ENCODE results near the gene PPP1R8.
A peak's percentile ranks its signal among the peaks of the same experiment; 100 is the strongest.

The PPP1R8 gene

DNA sequence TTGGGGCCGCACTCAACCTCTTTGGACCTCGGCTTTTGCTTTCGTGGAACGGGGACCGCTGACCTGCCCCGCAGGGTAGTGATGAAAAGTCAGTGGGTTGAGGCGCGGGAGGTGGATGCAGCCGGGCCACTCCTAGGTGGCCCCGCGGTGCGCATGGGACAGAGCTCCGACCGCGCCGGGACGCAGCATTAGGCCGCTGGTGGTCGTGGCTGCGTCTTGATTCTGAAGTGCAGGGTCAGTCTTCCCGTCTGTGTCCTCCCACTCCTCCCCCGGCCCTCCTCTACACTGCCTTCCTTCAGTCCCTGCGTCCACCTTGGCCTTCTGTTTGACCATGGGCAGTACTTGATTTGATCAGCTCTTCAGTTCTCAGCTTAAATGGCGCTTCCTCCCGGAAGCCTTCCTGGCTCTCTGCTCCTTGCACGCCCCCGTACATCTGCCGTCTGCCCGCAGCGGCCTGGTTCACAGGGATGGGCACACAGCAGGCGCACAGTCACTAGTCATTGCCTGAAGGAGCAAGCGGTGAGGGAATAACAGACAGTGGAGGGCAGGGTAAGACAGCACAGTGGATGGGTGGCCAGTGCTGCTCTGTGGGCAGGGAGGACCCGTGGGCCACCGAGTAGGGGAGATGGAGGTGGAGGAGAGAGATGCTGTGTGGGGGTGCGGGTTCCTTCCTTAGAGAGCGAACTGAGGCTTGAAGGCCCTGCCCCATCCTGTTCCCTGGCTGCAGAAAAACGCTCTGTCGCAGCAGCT lies 42.4 kb downstream of the PPP1R8 start:
- DNase-seq = no peak

DNA sequence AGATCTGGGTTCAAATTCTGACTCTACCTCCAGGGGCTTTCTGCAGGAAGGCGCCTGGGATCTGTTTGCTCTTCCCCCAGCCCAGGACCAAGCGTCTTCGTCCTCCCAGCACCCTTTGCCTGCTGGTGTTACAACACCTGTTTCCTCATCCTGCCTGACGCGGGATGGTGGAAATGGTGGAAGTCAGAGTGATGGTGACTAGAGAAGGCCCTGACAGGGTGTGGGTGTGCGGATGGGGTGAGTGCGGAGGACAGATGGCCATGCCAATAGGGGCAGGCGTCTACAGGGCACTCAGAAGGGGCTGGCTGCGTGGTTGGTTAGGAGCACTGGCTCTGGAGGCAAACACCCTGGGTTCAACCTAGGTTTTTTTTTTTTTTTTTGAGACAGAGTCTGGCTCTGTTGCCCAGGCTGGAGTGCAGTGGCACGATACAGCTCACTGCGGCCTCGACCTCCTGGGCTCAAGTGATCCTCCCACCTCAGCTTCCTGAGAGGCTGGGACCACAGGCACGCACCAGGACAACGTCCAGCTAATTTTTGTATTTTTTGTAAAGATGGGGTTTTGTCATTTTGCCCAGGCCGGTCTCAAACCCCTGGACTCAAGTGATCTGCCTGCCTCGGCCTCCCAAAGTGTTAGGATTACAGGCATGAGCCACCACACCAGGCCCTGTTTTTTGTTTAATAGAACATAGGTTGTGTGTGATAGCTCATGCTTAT lies 43.2 kb downstream of the PPP1R8 start:
- no peak for DNase-seq

- DNase-seq = no peak
These were observed 45.9 kb downstream of the PPP1R8 start for GRCh38 chr1:27876341-27877114.

DNA sequence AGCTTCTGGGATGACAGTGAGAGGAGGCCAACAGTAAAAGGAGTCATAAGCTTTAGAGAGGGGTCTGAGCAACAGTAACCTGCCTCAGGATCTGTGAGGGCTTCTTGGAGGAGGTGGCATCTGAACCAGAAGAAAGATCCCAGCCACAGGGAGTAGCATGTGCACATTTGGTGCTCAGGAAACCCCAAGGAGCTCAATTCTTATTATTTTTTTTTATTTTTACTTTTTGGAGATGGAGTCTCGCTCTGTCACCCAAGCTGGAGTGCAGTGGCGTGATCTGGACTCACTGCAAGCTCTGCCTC lies 46.5 kb downstream of the PPP1R8 start:
- DNase-seq = no peak

- DNase-seq = no peak
These were observed 47.5 kb downstream of the PPP1R8 start for GRCh38 chr1:27878039-27878438.

DNA sequence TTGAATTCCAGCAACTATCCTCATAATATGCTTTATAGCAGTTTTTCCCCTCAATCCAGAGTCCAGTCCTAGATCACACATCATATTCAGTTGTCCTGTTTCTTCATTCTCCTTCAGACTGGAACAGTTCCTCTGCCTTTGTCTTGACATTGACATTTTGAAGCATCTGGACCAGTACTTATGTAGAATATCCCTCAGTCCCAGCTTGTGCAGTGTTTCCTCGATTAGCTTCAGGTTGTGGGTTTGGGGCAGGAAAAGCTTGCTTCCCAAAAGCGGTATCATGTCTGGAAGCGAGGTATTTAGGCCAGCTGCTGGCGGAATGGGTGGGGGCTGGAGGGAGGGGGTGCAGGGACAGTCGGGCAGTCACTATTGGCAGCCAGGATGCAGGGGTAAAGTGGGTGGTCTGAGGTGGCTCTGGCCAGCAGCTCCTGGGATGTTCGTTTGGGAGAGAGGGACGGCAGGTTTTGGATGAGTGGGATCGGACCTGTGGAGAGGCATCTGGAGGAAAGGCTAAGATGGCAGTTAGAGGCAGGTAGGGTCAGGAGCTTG lies 48.3 kb downstream of the PPP1R8 start:
- no peak for DNase-seq

DNA sequence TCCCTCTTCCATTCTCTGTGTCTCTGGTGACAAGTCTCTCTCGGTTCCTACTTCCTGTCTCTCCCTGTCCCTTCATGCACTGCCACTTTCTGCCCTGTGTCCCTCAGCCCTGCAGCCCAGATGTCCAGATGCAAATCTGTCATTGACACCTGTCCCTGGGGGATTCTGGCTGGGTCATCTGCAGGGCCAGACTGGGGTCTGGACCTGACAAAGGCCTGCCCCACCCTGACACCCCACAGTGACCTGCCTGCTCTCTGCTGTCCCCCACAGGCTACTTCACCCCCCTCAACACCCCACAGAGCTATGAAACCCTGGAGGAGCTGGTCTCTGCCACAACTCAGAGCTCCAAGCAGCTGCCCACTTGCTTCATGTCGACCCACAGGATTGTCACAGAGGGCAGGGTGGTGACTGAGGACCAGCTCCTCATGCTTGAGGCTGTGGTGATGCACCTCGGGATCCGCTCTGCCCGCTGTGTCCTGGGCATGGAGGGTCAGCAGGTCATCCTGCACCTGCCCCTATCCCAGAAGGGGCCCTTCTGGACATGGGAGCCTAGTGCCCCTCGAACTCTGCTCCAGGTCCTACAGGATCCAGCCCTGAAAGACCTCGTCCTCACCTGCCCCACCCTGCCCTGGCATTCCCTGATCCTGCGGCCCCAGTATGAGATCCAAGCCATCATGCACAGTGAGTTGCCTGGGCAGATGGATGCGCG lies 48.9 kb downstream of the PPP1R8 start:
- no peak for DNase-seq

DNA sequence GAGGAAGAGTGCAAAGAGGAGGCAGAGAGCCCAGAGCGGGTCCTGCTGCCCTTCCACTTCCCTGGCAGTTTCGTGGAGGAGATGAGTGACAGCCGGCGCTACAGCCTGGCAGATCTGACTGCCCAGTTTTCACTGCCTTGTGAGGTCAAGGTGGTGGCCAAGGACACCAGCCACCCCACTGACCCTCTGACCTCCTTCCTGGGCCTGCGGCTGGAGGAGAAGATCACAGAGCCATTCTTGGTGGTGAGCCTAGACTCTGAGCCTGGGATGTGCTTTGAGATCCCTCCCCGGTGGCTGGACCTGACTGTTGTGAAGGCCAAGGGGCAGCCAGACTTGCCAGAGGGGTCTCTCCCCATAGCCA lies 51.9 kb downstream of the PPP1R8 start:
- no peak for DNase-seq

DNA sequence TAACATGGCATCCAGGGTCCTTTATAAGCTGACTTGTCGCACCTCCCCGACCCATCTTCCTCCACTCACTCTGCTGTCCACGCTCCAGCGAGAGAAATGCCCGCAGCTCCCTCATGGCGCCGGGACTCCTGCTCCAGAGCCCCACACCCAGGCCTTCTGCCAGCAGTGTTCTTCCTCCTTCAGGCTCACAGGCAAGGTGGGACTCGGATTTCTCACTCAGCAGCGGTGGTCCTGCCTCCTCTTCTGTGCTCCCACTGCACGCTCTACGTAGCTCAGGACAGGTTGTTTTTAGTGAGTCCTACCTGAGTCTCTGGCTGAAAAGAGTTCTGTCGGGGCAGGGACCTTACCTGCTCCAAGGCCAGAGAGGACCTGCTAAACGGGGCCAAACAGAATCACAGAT lies 53.0 kb downstream of the PPP1R8 start:
- no peak for DNase-seq

GRCh38 chr1:27884006-27884954 lies 53.7 kb downstream of the PPP1R8 start:
- DNase-seq = no peak

- no peak for DNase-seq
These were observed 54.5 kb downstream of the PPP1R8 start for GRCh38 chr1:27885114-27885528.

DNA sequence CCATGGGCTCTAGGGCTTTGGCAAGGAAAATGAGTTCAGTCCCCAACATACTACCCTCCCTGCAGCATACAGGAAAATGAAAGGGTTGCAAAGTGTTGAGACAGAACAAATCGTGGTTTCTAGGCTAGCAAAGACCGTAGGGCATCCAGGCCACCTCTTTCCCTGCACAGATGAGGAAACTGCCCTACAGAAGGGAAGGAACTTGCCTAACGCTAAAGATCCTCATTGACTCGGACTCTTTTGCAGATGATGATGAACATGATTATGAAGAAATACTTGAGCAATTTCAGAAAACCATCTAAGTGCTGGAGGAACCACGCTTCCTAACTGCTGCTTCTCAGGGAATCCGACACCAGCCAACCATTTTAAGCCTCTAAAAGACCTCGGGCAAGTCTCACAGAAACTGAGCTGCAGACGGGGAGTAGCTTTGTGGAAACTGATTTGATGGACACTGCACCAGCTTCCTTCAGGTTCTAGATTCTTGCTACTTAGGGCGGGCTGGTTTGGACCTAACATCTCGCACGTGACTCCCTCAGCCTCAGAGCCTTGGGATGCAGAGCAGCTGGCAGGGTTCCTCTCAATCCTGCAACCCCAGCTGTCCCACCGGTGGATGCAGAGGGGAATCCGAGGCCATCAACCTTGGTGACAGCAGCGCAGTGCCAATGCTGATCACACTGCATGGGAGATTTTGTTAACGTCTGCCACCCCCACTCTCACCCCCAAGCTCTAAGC lies 55.2 kb downstream of the PPP1R8 start:
- DNase-seq = no peak

- DNase-seq = no peak
These were observed 55.7 kb downstream of the PPP1R8 start for GRCh38 chr1:27886353-27886679.

- no peak for DNase-seq
These were observed 56.2 kb downstream of the PPP1R8 start for GRCh38 chr1:27886744-27887143.

DNA sequence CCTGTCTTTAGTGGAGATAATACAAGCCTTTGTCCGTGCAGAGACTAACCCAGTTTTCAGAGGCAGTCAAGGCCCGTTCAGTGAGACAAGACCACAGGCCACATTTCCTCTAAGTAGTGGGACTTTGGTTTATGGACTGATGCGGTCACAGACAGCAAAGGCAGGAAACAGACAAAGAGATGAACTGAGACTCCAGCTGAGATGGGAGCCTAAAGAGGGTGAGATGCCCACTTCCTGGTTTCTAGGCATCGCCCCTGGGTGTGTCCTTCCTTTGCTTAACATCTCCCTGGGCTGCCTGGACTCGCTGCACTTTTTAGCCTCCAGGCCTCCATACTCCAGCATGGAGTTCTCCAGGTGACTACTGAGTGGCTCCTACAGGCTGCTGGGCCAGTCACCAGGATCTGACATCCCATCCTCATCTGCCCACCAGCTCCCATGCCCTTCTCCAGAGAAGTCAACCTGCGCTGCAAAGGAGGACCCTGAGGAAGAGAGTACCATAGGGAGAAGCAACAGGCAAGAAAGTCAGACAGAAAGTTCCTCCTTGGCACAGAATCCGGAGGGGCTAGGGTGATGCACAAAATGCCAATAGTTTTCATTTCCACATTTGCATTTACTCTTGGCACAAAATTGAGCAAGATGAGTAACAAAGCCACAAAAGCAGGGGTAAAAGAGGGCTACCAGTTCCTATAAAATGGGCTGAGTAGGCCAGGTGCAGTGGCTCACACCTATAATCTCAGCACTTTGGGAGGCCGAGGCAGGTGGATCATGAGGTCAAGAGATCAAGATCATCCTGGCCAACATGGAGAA lies 56.8 kb downstream of the PPP1R8 start:
- DNase-seq = peak; percentile 72

DNA sequence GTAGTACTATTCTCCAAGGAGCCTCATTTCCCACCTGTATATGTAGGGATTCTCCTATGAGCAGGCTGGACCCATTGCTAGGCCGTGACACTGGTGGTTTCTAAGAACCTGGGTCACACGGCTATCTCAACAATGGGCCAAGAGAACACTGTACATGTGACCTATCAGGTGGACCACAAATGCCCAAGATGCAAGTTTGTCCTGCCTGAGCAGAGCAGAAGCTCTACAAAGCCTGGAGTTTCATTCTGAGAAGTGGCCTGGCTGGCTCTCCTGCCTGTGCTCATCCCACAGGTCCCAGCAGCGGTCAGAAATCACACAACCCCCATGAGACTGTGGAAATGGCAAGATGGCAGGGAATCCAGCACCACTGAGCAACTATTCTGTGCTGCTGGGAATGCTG lies 58.9 kb downstream of the PPP1R8 start:
- no peak for DNase-seq

DNA sequence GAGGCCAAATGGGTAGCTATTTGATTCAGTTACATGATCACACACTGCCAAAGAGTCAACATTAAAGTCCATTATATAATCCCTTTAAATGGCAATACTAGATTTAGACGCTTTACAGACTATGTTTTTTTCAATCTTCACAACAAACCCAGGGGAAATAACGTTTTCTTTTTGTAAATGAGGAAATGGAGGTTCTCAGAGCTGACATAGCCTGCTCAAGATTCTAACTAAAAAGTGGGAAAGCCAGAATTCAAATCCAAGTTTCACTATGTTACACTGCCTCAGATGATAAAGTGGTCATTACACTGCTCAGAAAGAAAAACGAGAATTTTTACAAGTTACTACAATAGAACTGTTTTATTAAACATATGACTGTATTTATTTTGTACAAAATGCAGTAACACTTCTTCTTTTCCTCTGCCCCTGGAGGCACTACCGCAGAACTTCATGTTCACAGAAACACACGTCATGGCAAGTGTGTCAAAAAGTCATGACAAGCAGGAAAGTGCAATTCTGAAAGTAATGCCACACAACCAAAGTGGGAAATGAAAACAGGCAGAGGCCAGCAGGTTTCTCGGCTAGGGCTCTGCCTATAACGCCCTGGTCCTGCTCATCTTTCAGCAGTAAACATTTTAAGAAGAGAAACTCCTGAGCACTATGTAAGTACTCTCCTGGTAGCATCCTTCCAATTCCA lies 60.8 kb downstream of the PPP1R8 start:
- peak; percentile 71 for DNase-seq

DNA sequence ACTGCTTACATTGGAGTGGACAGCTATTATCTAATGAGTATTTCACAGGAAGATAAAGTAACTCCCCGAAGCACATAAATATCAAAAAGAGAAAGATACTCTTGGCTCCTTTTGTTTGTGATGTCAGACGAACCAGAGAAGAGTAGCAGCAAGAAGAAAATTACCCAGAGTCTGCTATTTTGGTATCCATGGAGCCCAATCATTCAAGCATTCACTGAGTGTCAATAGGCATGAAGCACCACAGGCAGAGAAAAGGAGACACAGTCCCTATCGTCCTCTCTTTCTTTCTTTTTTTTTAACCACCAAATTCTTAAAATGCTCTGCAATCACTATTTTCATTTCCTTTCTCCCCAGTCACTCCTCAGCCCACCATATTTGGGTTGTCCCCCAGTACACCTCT lies 63.9 kb downstream of the PPP1R8 start:
- no peak for DNase-seq
